Coronary artery (tissue), 2 donors: ENCODE data around the gene ZNF385B.

Experiments used
- DNase-seq: peaks from one replicate; pipeline ENCODE4 v3.0.0-alpha.2; 2017; ENCODE audit warnings: low spot score
- H3K27ac ChIP-seq, 2 donors: fragments of 200-600 bp; sonication (generic); one replicate each; pipeline ENCODE4 v1.5.1; 2016 to 2019
- H3K4me3 ChIP-seq: fragments of 200-600 bp; sonication (generic); 2 replicates; pipeline ENCODE4 v1.5.1; 2016; ENCODE audit warnings: mild to moderate bottlenecking, moderate library complexity
- TF ChIP-seq, protein P1 (sequence below): fragments of 200-600 bp; sonication (generic); IDR thresholded peaks from one replicate; pipeline ENCODE4 v1.5.1; 2019; ENCODE audit warnings: antibody characterized with exemption

The ZNF385B gene

DNA sequence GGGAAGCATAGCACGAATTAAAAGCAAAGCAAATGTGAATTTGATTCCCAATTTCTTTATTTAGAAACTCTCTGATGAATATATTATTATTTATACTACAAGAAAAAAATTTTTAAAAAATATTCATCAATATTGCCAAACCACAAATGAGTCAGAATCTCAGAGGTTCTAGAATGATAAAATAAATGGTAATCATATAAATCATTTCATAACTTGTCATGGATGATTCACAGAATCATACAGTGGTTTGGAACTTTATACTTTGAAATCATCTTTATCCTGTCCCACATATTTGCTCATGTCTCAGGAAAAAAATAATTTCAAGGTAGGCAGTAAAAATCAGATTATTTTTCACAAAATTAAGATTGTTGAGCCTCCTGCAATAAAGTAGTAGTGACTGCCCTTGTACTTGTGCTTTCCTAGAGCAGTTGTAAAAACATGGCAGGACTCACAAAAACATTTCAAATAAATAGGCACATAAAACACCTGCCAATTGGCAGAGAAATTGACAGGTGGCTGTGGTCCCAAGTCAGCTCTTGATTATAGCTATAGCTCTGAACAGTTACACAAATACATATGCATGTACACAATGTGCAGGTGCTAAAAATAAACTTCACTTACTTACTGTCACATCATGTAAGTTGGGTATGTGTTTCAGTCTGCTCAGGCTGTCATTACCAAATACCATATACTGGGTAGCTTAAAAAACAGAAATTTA lies 322.8 kb downstream of the ZNF385B start:
- TF ChIP-seq, protein P1, sequence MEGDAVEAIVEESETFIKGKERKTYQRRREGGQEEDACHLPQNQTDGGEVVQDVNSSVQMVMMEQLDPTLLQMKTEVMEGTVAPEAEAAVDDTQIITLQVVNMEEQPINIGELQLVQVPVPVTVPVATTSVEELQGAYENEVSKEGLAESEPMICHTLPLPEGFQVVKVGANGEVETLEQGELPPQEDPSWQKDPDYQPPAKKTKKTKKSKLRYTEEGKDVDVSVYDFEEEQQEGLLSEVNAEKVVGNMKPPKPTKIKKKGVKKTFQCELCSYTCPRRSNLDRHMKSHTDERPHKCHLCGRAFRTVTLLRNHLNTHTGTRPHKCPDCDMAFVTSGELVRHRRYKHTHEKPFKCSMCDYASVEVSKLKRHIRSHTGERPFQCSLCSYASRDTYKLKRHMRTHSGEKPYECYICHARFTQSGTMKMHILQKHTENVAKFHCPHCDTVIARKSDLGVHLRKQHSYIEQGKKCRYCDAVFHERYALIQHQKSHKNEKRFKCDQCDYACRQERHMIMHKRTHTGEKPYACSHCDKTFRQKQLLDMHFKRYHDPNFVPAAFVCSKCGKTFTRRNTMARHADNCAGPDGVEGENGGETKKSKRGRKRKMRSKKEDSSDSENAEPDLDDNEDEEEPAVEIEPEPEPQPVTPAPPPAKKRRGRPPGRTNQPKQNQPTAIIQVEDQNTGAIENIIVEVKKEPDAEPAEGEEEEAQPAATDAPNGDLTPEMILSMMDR, result no peak
- DNase-seq, result no peak
- Histone ChIP-seq H3K4me3 (no peak overlapping the region), H3K27ac (no peak overlapping the region)

DNA sequence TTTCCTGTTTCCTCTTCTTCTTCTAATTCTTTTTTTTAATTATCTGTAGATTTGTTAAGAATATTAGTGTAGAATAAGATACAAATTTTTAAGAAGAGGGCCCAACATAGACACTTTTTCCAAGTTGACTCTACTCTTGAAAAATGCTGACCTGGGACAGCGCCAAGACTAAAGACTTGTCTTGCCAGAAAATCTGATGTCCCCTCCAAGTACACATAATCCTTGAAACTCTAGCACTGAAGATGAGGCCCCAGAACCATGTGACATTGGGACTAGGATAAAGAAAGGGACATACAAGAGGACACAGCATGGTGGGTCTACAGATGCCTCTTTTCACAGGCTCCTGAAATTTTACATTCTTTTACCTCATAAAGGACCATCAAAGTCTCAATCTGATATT lies 325.2 kb downstream of the ZNF385B start:
- TF ChIP-seq, protein P1, result no peak
- Histone ChIP-seq H3K4me3 (no peak overlapping the region), H3K27ac (no peak overlapping the region)
- no peak for DNase-seq

DNA sequence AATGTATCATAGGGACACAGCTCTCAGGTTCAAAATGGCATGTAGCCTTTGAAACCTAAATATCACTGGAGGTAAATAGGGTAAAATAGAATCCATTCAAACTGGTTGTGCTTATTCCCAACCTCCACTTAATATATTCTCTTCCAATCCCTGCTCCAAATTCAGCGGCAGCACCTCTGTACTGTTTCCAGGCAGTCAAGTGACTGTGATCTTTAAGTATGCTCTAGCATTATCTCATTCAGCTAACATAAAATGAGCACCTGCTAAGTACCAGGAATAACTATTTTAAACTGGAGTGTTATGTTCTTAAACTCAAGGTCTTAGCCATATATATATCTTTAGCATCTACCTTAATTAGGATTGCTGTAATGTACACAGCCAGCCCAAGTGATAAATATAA lies 327.5 kb downstream of the ZNF385B start:
- DNase-seq, result no peak
- TF ChIP-seq, protein P1, result no peak
- no peak overlapping the region for H3K4me3 ChIP-seq
- no peak overlapping the region for H3K27ac ChIP-seq

DNA sequence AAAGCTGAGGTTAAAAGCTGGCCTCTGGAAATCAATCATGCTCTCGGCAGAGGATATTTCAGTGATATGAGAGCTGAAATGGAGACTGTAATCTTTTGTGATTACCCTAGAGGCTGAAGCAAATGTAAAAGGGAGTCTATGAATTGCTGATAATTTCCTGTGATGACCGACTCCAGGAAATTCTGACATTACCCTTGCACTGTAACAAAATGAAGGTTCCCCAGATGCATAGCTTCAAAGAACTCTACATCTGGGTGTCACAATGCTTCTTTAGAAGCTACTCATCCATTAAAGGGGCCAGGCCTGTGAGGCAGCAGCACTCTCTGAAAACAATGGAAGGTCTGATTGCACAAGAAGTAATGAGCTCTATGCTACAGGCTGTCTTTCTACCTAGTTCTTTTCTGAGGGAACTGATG lies 328.5 kb downstream of the ZNF385B start:
- Histone ChIP-seq H3K4me3 (no peak overlapping the region), H3K27ac (no peak overlapping the region)
- TF ChIP-seq, protein P1, result no peak
- DNase-seq, result no peak

DNA sequence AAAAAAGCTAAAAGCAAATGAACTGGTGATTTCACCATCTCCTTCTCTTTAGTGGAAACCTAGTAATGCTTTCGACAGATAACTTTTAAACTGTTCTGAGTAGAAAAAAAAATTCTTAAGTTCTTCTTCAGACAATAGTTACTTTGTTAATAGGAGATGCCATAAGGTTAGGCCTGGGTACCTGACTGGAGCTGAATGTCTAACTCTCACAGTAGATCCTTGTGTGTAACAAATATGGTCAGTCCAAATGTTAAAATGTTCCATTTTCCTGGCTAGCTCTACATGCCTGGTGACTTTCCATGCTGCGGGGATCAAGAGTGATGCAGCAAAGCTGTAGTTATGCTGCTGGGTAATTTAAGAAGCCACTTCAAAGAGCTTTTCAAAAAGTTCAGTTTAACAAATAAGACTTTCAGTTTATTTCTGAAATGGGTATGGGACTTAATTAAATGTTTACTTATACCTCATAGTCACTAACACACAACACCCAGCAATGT lies 332.8 kb downstream of the ZNF385B start:
- H3K27ac ChIP-seq, result no peak overlapping the region

DNA sequence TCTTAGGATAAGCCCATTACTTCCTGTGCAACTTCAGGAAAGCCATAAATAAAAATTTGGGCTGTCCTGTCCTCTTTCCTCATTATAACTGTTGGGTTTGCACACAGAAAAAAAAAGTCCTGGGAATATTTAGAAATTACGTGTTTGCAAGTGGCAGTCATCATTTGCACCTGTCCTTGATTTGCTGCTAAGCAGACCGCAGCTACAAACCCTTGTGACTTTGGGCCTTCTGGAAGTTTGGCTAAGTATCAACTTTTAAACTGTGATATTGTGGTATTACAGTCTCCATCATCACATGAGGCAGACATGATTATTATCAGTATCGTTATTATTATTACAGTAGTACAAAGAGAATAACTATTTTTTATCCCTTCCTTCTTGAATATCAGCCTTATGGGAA lies 336.1 kb downstream of the ZNF385B start:
- TF ChIP-seq, protein P1, result no peak
- no peak overlapping the region for H3K27ac ChIP-seq
- DNase-seq, result no peak
- no peak overlapping the region for H3K4me3 ChIP-seq

More for the DNA sequence above, 332.8 kb downstream of the ZNF385B start:
- no peak overlapping the region for H3K4me3 ChIP-seq
- no peak for DNase-seq
- TF ChIP-seq, protein P1, result no peak

DNA sequence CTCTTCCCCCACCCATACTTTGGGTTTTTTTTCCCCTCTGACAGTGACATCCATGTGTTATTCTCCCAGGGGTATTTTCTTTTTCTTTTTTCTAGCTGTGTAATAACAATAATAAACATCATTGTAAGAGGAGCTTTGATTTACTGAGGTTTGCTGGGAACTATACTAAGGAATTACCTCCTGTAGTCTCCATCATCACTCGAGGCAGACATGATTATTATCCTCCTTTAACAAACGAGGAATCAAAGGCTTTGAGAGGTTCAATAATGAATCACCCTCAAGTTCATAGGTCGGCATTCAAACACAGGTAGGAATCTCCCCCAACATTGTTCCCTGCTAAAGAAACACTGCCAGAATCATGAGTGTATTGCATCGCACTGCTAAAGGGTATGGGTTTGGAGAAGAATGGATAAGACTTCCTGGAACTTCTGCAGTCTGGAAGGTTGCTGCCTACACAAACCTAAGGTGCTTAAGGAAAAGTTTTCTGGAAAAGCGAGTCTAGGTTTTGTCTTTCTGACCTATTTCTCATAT lies 336.5 kb downstream of the ZNF385B start:
- Histone ChIP-seq H3K27ac (no peak overlapping the region), H3K4me3 (no peak overlapping the region)
- no peak for DNase-seq
- TF ChIP-seq, protein P1, result no peak
